OCI-LY7 (cell line): Measurements from ENCODE around the gene CTNNBIP1.

Experiments
- CTCF ChIP-seq: fragments of 200-600 bp; sonication (generic); conservative IDR thresholded peaks from 2 replicates; pipeline ENCODE4 v1.5.1; 2014; ENCODE audit warnings: mild to moderate bottlenecking, antibody characterized with exemption, low read length, moderate library complexity, mixed read lengths
- EZH2phosphoT487 ChIP-seq: fragments of 200-600 bp; sonication (generic); IDR thresholded peaks from 2 replicates; pipeline ENCODE4 v1.6.1; 2018; ENCODE audit warnings: low read depth, borderline replicate concordance, mild to moderate bottlenecking, mixed run types, antibody characterized with exemption, low read length, moderate library complexity, mixed read lengths

GRCh38 chr1:9903801-9904527 lies 6.1 kb downstream of the CTNNBIP1 start:
- no peak for TF ChIP-seq CTCF
- TF ChIP-seq EZH2phosphoT487: no peak
